ENCODE data around the gene BTRC.

The BTRC gene

DNA sequence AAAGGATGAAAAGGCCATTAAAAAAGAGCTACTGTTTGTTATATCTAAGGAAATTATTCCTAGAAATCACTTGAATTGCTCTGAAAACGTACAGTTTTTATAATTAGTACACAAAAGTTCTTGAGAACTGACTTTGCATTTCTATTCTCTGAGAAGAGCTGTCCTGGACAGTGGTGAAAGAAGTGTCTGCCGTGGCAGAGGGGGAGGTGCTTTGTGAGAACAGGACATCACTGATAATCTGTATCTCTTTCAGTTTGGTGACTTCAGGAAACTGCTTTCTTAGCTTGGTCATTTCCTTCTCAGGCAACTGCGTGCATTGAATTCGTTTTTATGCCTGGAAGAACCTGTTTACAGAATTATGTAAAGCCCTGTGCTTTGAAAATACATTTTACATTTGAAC lies 182.0 kb downstream of the BTRC start:
- H3K4me3 ChIP-seq (ENCODE audit: low read depth, low read length) = no peak overlapping the region
- DNase-seq (ENCODE audit: low read depth) = no peak
- TF ChIP-seq, protein P1, sequence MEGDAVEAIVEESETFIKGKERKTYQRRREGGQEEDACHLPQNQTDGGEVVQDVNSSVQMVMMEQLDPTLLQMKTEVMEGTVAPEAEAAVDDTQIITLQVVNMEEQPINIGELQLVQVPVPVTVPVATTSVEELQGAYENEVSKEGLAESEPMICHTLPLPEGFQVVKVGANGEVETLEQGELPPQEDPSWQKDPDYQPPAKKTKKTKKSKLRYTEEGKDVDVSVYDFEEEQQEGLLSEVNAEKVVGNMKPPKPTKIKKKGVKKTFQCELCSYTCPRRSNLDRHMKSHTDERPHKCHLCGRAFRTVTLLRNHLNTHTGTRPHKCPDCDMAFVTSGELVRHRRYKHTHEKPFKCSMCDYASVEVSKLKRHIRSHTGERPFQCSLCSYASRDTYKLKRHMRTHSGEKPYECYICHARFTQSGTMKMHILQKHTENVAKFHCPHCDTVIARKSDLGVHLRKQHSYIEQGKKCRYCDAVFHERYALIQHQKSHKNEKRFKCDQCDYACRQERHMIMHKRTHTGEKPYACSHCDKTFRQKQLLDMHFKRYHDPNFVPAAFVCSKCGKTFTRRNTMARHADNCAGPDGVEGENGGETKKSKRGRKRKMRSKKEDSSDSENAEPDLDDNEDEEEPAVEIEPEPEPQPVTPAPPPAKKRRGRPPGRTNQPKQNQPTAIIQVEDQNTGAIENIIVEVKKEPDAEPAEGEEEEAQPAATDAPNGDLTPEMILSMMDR (conservative IDR thresholded peaks at IDR 0.05; ENCODE audit: low read depth, low read length) = no peak

- no peak overlapping the region for H3K4me3 ChIP-seq (ENCODE audit: low read depth, low read length)
- DNase-seq (ENCODE audit: low read depth) = peak; percentile 58
- TF ChIP-seq, protein P1 (conservative IDR thresholded peaks at IDR 0.05; ENCODE audit: low read depth, low read length) = peak; percentile 46
These were observed 182.8 kb downstream of the BTRC start for GRCh38 chr10:101536800-101537199.

DNA sequence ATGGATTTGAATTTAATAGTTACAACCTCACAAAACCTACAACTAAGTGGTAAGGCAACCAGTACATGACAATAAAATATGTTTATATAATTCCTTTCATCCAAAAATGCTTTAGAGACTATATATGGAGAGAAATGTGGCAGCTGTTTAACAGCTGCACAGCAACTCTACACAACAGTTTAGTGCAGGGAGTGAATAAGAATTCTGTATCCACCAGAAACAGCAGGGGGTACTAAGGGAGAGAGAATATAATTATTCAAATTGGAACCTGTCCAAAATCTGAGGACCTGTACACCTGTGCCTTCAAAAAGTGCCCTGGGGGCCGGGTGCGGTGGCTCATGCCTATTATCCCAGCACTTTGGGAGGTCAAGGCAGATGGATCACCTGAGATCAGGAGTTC lies 184.5 kb downstream of the BTRC start:
- no peak overlapping the region for H3K4me3 ChIP-seq (ENCODE audit: low read depth, low read length)
- DNase-seq (ENCODE audit: low read depth) = no peak
- TF ChIP-seq, protein P1 (conservative IDR thresholded peaks at IDR 0.05; ENCODE audit: low read depth, low read length) = no peak

DNA sequence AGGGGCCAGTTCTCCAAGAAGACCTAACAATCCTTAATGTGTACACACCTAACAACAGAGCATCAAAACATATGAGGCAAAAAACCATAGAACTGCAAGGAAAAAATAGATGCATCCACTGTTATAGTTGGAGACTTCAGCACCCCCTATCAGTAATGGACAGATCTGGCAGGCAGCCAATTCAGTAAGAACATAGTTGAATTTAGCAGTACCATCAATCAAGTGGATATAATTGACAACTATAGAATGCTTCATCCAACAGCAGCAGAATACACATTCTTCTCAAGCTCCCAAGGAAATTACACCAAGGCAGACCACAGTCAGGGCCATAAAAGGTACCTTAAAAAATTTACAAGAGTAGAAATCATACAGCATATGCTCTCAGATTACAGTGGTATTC lies 191.9 kb downstream of the BTRC start:
- TF ChIP-seq, protein P1 (conservative IDR thresholded peaks at IDR 0.05; ENCODE audit: low read depth, low read length) = no peak
- H3K4me3 ChIP-seq (ENCODE audit: low read depth, low read length) = no peak overlapping the region
- no peak for DNase-seq (ENCODE audit: low read depth)

- no peak for DNase-seq (ENCODE audit: low read depth)
- no peak overlapping the region for H3K4me3 ChIP-seq (ENCODE audit: low read depth, low read length)
- TF ChIP-seq, protein P1 (conservative IDR thresholded peaks at IDR 0.05; ENCODE audit: low read depth, low read length) = no peak
These were observed 197.0 kb downstream of the BTRC start for GRCh38 chr10:101550965-101551364.

DNA sequence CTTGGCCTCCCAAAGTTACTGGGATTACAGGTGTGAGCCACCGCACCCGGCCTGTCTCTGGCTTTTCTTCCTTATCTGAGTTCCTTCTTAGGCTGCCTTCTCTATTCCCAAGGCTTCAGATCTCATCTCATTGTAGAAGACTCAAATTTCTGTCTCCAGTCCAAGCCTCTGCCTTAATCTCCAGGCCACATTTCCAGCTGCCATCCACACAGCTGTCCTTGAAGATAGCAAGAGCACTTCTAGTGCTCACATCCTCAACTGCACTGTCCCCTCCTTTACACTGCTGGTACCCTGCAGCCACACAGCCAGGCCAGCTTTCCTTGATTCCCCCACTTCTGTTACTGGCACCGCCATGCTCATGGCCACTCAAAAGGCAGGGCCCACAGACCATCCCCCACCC lies 198.5 kb downstream of the BTRC start:
- no peak overlapping the region for H3K4me3 ChIP-seq (ENCODE audit: low read depth, low read length)
- TF ChIP-seq, protein P1 (conservative IDR thresholded peaks at IDR 0.05; ENCODE audit: low read depth, low read length) = no peak
- no peak for DNase-seq (ENCODE audit: low read depth)

GRCh38 chr10:101557541-101557940 lies 203.6 kb downstream of the BTRC start:
- DNase-seq (ENCODE audit: low read depth) = no peak
- H3K4me3 ChIP-seq (ENCODE audit: low read depth, low read length) = no peak overlapping the region
- TF ChIP-seq, protein P1 (conservative IDR thresholded peaks at IDR 0.05; ENCODE audit: low read depth, low read length) = no peak

Measured in choroid plexus epithelial cell (primary cell).